Retina (tissue), 1 donor: Measurements from ENCODE around the gene AP5B1.
A peak's percentile ranks its signal among the peaks of the same experiment; 100 is the strongest.
"Not testable (repeated sequence)": the region's sequence is repeated elsewhere in the genome, so short reads cannot be mapped to it uniquely, and the experiment has no call there.

Experiments
- DNase-seq: peaks from one replicate; pipeline ENCODE4 v3.0.0-alpha.2; 2016

Gene AP5B1

DNA sequence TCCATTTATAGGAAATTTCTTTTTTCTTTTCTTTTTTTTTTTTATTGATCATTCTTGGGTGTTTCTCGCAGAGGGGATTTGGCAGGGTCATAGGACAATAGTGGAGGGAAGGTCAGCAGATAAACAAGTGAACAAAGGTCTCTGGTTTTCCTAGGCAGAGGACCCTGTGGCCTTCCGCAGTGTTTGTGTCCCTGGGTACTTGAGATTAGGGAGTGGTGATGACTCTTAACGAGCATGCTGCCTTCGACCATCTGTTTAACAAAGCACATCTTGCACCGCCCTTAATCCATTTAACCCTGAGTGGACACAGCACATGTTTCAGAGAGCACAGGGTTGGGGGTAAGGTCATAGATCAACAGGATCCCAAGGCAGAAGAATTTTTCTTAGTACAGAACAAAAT is 18.6 kb downstream of the AP5B1 start:
- not testable (repeated sequence) for DNase-seq

GRCh38 chr11:65745049-65745448 is 35.7 kb downstream of the AP5B1 start:
- no peak for DNase-seq

DNA sequence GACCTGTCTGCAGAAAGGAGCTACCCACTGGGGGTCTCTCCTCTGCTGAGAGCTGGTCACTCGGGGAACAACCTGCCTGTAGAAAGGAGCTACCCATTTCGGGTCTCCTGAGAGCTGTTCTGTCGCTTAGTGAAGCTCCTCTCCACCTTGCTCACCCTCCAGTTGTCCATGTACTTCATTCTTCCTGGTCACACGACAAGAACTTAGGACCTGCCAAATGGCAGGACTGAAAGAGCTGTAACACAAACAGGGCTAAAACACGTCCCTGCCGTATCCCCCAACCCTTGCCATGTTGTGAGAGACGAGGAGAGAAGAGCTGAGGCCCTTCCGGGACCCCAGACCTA is 36.1 kb downstream of the AP5B1 start:
- DNase-seq: no peak

GRCh38 chr11:65744026-65744698 is 36.6 kb downstream of the AP5B1 start:
- peak; percentile 6 for DNase-seq

GRCh38 chr11:65743681-65744025 is 37.1 kb downstream of the AP5B1 start:
- DNase-seq: no peak

GRCh38 chr11:65742353-65742752 is 38.4 kb downstream of the AP5B1 start:
- no peak for DNase-seq

DNA sequence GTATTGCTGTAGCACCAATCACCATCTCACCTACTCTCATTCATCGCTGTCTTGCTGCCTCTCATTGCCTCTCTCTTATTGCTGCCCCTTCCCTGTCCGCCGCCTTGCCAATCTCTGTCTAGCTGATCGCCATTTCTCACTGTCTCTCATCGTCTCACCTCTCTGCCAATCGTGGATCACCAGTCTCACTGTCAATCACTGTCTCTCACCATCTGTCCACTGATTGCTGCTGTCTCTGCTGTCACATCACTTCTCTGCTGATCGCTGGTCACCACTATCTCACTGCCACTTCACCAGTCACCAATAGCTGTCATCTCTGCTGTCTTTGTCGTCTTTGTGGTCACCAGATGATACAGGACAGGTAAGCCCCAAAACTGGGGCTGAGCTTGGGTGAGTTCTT is 39.6 kb downstream of the AP5B1 start:
- no peak for DNase-seq

GRCh38 chr11:65739022-65739421 is 41.8 kb downstream of the AP5B1 start:
- DNase-seq: no peak

GRCh38 chr11:65736810-65737209 is 44.0 kb downstream of the AP5B1 start:
- no peak for DNase-seq

- DNase-seq: not testable (repeated sequence)
Observed at GRCh38 chr11:65735111-65735510, 45.7 kb downstream of the AP5B1 start.

- DNase-seq: no peak
Observed at GRCh38 chr11:65730461-65730860, 50.3 kb downstream of the AP5B1 start.

DNA sequence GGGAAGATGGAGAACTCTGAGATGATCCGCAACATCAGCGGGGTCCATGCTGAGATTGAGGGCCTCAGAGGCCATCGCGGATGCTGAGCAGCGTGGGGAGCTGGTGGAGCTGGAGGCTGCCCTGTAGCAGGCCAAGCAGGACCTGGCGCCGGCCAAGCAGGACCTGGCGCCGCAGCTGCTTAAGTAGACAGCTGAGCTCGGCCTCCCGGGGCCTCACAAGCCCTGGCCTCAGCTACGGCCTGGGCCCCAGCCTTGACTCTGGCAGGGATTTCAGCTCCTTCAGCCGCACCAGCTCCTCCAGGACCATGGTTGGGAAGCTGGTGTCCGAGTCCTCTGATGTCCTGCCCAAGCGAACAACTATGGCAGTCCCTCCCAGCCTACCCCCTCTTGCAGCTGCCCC is 52.9 kb downstream of the AP5B1 start:
- DNase-seq: no peak

DNA sequence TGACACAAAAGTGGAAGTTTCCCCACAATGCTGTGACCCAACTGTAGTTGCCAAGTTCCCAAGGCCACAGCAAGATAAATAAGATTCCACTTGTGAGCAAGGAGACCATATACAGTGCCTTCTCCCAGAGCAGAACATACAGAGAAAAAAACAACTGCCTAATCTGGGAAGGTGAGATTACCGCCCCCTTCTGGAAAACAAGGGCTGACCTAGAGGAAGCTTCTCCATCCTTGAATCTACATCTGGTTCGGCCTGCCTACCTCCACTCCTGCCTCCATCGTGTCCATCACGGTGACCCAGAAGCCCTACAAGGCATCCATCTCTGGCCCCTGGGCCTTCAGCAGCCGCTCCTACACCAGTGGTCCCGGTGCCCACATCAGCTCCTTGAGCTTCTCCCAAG is 54.1 kb downstream of the AP5B1 start:
- DNase-seq: no peak
